NCI-H748 treated with DMSO at 0.1 percent for 48 hours (cell line): ENCODE data around the gene PSMF1.
"Not testable (repeated sequence)": the region's sequence is repeated elsewhere in the genome, so short reads cannot be mapped to it uniquely, and the experiment has no call there.

ENCODE experiments used
- DNase-seq: peaks from one replicate; lab custom pipeline; 2025; lab: John Stamatoyannopoulos, UW

Gene PSMF1

DNA sequence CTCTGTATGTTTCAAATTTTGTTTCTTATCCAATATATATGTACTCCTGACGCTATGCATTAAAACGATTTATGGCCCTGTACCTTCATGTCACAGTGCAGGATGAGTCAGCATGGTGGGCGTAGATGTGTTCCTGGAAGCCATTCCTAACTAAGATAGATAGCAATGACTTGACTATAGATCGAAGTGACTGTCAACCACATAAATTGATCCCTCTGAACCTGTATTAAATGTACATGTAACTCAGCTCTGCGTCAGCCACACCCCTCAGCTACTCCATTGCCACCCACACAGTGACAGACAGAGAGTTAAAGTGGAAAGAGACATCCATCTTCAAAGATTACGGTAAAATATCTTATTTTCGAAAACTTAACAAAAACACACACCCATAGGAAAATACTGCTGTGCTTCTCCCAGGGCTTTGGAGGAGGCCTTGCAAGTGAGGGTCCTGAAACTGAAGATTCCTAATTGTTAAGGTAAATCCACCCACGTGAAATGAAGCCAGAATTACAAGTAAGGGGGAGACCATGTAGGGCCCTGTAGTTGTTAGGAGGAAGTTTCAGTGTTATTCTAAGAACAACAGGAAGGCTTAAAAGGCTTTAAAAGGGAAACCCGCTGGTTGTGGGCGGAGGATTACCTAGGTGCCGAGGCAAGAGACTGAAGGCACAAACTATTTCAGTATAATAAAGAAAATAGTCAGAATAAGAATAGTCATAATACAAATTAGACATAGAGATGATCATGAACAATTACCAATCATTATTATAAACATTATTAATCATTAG is 97.2 kb downstream of the PSMF1 start:
- DNase-seq = no peak

- not testable (repeated sequence) for DNase-seq
Measured at GRCh38 chr20:1216527-1217427, 98.4 kb downstream of the PSMF1 start.
